GM18867 (cell line): Measurements from ENCODE around the gene RAC2.

ENCODE experiments used
- ATAC-seq: cut with Tn5 transposase; IDR thresholded peaks from one replicate; pipeline ENCODE4 v1.9.1; 2021; ENCODE audit warnings: mild to moderate bottlenecking, moderate library complexity; ENCODE audit not compliant: unreplicated experiment

RAC2 gene

DNA sequence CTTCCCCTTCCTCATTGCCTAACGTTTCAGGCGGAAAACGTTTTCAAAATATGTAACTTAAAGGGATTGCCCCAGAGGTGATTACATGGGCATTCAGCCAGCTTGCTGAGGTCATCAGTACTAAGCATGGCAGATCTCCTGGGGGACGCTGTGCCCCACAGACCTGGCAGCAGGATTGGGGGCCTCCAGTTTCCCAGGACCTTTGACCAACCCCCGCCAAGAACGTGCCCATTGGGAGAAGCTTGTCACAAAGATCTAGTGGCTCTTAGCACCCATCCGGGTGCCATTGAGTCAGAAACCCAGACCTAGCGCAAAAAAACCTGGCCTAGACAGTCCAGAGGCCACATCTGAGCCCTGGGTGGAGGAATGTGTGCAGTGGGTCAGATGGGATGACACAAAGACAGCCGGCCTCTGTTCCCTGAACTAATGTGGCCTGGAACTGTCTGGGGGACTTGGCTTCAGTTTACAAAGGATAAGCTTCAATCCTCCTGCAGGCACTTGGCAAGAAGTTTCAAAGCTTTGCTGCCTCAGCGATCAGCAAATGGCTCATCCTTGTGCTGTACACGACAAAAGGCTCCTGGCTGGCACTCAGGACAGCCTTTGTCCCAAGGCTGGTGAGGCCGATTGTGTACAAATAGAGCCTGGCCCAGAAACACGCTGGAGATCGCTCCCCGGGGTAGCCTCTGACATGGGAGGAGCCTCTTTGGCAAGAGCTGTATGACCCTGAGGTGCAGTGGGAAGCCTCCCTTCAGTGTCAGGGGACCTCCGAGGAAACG lies 65.5 kb downstream of the RAC2 start:
- ATAC-seq, result no peak

DNA sequence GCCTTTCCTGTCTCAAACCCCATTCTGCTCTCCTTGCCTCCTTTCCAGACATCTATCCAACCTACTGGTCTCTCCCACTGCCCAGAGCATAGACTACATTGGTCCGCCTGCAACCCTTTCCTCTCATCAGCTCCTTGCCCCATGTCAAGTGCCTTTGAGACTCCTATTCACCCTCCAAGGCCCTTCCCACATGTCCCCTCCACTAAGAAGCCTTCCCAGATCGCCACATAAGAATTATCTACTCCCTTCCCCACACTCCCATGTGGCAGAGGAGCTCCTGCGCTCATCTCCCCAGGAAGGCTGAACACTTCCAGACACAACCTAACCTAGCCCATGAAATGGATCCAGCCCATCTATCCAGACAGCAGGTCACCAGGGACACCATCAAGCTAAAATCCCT lies 66.3 kb downstream of the RAC2 start:
- ATAC-seq, result no peak

DNA sequence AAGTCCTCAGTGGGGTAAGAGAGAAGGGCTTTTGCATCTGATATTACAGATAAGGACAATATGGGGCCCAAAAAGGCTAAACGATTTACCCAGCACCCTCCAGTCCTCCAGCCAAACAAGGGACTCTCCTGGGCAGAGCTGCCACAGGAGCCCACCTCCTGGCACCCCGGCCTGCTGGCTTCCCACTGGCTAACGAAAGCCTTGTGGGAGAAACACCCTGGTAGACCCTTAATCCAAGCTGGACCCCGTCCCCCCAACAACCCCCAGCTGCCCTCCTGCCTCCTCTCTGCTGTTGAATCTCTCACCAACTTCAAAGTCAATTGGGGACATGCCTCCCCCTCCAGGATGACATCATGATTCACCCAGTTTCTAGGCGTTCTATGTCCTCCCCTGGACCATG lies 66.8 kb downstream of the RAC2 start:
- no peak for ATAC-seq

DNA sequence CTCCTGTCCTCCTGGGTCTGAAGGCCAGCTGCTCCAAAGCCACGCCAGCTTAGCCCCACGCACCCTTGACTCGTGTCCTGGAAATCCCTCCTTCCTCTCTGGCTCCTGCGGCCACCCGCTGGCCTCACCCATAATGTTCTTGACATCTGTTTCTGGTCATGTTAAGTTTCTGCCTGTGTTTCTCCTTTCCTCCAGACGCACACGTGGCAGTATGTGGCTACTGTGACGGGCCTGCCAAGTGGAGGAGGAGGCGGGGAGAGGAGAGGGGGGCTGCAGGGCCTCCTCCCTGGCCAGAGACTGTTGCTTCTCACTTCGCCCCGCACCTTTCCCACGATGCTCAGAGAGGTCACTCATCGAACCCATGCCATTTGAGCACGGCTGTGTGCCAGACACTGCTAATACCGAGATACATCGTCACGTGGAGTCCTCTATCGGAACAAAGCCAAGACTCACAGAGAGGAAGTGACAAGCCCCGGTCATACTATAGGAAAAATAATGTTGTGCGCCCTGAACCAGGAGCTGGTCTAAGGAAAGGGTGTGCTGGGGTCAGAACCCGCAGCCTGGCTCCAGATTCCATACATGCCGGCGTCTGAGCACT lies 67.5 kb downstream of the RAC2 start:
- ATAC-seq, result no peak

DNA sequence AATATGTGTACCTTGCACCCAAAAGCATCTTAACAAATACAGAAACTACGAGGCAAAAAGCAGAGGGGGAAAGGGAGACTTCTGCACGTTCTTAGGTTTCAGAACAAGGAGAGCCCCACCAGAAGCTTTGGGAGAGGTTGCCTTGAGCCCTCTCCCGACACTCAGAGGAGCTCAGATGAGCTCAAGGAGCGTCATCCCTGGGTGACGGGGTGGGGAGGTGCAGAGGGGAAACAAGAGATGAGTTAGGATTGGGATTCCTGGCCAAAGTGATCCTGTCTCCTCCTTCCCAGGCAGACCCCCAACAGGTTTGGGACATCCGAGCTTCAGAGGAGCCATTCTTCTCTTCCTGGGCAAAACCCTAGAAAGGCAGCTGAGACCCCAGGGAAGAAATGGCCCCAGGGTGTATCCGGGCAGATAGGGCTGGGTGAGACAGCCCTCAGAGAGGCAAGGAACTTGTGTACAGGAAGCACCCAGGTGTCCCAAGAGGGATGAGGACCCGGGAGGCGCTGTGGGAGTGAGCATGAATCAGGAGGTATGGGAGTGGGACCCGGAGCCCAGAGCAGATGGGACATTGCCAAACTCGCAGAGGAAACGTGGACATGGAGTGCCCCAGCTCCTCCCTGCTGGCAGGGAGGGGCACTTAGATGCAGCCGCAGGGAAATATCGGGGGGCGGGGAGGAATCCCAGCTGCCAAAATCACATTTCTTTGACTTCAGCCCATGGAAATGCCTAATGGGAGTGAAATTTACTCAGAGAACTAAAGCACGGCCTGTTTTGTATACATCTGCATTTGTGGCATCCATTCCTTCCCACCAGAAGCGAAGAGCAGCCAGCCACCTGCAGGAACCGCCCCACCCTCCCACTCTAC lies 68.4 kb downstream of the RAC2 start:
- ATAC-seq, result no peak
